NCI-H2196 (cell line): ENCODE data around the gene MCCD1.

ENCODE experiments used
- DNase-seq: peaks from one replicate; lab custom pipeline; 2025; ENCODE audit not compliant: unreplicated experiment; lab: John Stamatoyannopoulos, UW

MCCD1 gene

DNA sequence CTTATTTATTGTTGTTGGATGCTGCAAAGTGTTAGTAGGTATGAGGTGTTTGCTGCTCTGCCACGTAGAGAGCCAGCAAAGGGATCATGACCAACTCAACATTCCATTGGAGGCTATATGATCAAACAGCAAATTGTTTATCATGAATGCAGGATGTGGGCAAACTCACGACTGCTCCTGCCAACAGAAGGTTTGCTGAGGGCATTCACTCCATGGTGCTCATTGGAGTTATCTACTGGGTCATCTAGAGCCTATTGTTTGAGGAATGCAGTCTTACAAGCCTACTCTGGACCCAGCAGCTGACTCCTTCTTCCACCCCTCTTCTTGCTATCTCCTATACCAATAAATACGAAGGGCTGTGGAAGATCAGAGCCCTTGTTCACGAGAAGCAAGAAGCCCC, 18.8 kb upstream of the MCCD1 start:
- DNase-seq, result no peak

DNA sequence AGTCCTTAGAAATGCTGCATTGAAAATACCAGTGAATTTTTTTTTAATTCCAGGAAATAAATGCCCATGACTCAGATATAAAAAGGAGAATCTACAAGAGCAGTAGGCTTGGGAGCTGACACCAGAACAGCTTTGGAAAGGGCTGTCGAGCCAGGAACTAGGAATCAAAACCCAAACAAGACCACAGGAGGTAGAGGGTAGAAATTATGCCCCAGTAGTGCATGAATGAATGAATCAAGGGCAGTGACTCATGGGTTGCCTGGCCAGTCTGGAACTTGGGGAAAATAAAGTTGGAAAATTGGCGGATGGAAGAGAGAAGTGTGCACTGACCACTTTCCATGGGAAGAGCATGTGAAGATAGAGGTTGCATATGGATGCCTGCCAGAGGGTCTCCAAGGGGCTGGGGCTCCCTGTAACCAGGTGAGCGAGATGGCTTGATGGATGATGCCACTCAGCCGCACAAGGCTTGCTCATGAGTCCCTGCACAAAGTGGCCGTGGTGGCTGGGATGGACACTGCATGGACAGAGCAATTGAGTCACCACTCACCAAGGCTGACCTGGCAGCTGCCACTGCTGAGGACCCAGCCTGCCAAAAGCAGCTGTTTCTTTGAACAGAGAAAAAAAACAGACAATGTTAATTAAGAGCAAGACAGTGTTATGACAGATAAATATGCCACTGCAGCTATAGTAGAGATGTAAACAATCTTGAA, 15.2 kb upstream of the MCCD1 start:
- no peak for DNase-seq

DNA sequence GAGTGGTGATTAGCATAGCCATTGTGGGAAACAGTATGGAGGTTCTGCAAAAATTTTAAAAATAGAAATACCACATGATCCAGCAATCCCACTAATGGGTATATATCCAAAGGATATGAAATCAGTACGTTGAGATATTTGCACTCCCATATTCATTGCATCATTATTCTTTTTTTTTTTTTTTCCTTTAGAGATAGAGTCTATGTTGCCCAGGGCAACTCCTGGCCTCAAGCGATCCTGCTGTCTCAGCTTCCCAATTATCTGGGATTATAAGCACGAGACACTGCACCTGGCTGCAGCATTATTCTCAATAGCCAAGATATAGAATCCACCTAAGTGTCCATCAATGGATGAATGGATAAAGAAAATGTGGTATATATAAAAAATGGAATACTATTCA, 6.9 kb upstream of the MCCD1 start:
- no peak for DNase-seq

DNA sequence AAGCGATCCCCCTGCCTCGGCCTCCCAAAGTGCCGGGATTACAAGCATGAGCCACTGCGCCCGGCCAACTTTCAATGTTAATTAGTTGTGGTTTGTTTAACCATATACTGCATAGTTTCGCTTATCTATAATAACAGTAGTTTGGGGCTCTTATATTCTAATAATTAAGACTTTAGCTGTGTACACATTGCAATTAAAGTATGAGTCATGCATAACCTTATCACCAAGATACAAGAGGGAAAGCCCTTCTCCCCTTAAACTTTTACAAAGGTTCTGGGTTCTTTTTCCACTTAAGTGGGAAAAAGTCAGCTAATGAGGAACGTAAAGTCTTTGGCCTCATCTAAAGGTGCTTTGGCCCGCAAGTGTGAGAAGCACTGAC, 3.2 kb upstream of the MCCD1 start:
- no peak for DNase-seq

DNA sequence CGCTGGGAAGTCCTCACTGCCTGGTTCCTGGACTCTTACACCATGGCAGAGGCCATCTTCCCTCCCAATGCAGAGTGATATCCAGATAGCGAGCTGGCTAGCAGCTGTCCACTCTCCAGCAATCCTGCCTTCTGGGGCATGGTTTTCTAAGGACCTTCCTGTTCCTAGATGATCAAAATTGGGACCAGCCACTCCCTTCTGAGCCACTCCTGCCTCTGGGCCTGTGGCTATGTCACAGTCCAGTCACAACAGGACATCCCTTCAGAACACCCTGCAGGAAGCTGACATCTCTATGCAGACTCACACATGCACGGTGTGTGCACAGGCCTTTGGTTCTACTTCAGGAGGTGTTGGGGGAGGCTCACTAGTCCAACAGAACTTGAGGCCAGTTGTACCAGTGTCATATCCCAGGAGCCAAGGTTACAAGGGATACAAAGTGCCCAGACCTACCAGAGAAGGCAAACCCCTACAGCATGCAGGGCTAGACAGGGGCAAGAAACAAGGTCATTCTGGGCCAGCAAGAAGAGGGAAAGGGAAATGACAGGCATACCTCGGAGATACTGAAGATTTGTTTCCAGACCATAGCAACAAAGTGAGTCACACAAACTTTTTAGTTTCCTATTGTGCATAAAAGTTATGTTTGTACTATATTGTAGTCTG, 2.7 kb upstream of the MCCD1 start:
- DNase-seq, result no peak

DNA sequence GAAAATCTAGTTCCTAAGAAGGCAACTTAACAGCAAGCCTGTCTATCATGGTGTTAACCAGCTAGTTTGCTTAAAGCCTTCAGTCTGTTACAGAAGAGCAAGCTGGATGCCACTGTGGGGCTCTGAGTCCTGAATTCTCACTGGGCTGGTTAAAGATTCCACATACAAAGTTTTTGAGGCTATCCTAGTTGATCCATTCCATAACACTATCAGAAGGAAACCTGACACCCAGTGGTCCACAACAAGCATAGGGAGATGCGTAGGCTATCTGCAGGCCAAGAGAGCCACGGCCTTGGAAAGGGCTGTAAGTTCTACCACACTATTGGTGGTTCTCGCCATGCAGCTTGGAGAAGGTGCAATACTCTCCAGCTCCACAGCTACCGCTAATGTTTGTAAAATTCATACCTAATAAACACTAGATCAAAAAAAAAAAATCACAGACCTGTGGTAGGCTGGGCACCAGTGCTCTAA, 420 bp upstream of the MCCD1 start:
- no peak for DNase-seq

DNA sequence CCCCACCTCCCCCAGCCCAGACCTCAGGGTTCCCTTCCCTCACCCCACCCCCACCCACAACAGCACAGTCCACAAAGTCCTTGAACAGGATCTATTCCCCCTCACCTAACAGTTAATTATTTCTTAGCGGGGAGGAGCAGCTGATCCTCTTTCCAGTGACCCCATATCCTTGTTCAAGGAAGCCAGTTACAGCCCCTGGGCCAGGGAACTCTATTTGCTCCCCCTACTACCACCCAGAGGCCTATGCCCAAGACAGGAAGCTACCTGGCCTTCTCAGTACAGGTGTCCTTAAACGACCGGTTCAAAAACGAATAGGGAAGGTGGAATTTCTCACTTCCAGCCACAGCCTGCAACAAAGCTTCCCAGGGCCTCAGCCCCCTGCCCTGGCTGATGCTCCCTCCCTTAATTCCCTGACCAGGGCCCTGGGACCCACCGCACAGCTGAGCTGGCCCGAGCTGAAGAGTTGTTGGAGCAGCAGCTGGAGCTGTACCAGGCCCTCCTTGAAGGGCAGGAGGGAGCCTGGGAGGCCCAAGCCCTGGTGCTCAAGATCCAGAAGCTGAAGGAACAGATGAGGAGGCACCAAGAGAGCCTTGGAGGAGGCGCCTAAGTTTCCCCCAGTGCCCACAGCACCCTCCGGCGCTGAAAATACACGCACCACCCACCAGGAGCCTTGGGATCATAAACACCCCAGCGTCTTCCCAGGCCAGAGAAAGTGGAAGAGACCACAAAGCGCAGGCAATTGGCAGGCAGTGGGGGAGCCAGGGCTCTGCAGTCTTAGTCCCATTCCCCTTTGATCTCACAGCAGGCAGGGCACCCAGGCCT, 778 bp downstream of the MCCD1 start:
- no peak for DNase-seq

DNA sequence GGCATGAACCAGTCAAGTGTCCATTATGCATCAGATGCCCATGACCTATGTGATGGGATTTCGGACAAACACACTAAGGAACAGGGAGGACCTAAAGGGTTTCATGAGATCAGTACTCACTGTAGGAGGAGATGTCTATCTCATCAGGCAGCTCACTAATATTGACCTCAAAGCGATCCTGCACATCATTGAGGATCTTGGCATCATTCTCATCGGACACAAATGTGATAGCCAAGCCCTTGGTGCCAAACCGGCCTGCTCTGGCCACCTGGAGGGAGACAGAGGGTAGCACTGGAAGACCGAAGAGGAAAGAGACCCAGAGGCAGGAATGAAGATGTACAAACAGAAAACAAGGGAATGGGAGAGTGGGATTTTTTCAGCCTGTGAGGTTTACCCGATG, 1.9 kb downstream of the MCCD1 start:
- no peak for DNase-seq

DNA sequence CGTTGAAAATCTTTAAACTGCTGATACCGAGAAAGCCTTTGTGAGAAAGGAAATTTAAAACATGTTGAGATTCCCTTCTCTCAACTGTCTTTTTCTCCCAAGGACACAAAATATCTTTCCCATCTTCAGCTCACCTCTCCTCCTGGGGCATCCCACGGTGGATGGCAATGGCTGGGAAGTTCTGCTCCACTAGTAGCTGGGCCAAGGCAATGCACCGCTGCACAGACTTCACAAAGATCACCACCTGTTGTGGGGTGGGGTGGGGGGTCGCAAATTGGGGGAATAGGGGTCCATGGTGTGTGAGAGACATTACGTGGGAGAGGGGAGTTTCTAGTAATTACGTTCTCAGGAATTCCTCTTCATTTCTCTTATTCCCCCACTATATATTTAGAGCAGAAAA, 2.4 kb downstream of the MCCD1 start:
- no peak for DNase-seq

DNA sequence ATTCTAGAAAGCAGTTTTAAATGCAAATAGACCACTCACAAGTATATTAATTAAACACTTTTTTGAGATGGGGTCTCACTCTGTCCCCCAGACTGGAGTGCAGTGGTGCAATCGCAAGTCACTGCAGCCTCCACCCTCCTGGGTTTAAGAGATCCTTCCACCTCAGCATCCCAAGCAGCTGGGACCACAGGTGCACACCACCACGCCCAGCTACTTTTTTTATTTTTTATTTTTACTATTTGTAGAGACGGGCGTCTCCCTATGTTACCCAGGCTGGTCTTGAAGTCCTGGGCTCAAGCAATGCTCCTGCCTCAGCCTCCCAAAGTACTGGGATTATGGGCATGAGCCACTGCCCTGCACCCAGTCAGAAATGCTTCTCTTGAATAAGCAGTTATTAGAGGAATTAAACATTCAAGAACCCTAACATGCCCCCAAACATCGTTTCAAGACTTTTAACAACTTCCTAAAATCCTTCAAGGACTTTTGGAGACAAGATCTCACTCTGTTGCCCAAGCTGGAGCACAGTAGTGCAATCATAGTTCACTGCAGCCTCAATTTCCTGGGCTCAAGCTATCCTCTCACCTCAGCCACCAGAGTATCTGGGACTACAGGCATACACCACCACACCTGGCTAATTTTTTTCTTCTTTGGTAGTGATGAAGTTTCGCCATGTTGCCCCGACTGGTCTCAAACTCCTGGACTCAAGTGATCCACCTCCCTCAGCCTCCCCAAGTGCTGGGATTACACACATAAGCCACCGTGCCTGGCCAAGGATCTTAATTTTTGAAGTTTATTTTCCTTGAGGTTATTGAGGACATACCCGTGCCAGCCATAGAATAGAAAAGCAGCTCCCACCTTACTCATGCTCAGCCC, 3.2 kb downstream of the MCCD1 start:
- no peak for DNase-seq

DNA sequence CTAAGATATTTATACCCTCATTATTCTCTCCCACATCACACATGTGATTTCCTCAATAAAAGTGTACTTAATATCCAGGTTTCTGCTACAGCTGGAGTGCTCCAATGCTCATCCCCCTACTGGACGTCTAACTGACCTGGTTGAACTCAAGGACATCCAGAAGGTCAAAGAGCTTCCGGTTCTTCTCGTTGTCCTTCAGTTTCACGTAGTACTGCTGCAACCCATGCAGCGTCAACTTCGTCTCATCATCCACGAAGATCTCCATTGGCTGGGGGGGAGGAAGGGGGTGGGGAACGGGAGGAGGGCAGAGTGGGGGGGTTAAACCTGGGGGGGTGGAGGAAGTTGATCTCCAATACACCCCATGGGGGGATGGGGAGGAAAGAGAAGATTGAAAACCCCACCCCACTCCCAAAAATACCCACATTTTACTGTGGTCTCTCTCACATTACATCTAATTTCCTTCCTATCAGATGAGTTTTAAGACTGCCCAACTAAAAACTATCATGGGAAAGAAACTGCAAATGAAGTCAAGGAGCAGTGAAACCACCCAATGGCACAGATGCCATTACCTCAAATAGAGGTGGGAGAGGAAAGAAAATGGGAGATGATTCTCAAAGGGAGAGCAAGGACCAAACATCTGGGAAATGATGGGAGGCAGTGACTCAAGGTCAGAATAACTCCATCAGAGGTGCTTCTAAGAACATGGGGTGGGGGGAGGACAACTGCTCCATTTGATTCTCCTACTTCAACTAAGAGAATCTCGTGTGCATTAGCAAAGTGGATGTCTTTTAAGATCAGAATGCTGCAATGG, 4.1 kb downstream of the MCCD1 start:
- DNase-seq, result no peak

DNA sequence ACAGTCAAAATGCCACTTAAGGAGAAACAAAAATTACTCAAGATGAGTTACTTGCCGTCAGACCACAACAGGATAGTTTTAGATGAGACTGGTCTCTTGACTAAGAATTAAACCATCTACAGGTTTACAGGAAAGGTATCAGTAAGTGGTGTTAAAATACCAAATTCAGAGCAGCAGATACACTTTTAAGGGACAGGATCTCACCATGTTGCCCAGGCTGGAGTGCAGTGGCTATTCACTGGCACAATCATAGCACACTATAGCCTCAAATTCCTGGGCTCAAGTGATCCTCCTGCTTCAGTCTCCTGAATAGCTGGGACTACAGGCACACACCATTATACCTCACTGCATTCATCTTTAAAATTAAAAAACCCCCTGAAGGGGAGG, 4.7 kb downstream of the MCCD1 start:
- no peak for DNase-seq

DNA sequence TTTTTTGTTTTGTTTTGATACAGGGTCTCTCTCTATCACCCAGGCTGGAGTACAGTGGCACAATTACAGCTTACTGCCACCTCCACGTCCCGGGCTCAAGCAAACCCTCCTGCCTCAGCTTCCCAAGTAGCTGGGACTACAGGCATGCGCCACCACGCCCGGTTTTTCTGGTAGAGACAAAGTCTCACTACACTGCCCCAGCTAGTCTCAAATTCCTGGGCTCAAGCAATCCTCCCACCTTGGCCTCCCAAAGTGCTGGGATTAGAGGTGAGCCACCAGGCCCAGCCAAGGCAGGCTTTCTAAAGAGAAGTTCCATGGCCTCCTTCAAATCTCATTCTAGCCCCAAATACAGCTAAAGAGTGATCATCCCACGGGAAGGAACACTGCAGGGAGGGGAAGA, 5.2 kb downstream of the MCCD1 start:
- no peak for DNase-seq

DNA sequence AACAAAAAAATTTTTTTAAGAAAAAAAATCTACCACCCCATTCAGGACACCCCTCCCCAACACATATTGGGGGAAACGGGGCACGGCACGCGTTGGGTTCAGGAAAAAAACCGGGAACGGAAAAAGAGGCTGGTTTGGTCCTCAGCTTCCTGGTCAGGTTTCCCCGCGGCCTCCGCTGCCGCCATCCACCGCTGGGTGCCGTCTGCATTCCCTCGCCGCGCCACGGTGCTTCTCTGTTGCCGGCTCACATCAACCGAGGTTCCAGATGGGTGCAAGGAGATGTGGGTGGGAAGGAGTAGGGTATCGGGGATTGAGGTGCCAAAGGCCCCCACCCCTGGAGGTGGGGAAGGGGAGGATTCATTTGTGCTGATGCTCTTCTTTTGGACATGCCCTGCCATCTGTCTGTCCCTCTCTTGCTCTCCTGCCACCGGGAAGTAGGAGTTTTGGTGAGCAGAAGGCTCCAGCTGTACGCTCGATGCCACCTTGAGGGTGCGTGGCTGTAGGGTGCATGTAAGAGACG, 5.8 kb downstream of the MCCD1 start:
- no peak for DNase-seq

DNA sequence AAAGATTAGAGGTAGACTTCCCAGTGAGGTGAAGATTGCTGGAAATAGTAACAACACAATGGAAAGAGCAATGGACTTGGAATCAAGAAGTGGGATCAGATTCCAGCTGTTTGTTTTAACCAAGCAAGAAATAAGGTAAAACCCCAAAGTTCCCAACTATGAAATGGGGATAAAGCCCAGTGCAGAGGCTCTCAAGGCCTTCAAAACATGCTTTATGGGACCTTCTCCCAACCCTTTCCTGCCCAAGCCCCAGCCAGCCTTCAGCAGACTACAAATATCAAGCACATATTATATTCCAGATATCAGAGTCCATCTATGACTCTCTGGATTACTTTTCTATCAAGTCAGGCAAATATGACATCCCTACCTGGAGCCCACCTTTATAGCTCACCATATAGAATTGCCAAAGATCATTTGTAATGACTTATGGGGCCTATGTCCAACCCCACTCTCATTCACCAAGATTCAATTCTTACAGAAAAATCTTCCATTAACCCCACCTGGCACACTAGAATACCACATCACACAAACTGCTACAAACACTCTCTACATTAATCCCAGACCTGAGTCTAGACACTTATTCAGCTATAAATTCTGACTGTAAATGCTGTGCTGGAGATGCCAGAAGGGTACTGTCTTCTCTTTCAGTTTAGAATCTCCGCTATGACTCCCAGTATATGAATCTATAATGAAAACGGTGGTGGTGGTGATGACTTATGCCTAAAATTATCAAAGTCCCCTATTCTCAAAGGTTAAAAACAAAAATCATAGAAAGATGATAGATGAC, 7.0 kb downstream of the MCCD1 start:
- no peak for DNase-seq

DNA sequence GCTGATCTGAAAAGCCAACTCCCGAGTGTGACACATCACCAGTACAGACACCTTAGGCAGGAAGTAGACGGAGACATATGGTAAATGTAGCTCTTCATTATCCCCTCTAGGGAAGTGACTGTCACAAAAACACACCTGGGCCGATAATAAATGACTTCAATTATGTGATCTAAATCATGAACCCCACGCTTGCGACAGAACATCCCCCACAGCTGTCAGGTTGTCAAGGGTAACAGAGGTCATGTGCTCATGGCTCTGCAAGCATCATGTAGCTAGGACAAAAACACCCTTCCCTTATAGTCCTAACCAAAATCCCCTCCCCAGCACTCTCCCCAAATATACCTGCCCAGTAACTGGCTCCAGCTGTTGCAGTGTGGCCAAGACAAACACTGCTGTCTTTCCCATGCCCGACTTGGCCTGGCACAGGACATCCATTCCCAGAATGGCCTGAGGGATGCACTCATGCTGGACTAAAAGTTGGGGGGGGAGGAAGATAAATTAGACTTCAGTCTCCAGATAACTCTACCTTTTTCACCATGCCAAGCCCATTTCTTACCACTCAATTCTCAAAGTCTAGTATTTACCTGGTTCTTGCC, 10.1 kb downstream of the MCCD1 start:
- no peak for DNase-seq

DNA sequence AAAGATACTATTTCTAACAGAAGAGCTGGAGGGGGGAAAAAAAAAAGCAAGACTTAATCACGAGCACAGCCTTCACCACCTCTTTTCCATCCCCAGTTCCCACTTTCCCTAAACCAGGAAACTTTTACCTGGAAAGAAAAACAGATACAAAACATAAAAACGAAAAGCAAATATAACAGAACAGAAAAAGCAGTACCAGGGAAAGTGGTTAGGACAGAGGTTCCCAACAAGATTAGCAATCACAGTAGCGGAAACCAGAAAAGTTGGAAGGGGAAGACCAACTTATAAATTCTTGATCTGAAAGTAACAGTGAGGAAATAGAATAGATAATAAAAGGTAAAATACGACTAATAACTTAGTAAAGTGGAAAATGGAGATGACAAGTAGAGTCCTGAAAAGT, 11.9 kb downstream of the MCCD1 start:
- DNase-seq, result no peak

DNA sequence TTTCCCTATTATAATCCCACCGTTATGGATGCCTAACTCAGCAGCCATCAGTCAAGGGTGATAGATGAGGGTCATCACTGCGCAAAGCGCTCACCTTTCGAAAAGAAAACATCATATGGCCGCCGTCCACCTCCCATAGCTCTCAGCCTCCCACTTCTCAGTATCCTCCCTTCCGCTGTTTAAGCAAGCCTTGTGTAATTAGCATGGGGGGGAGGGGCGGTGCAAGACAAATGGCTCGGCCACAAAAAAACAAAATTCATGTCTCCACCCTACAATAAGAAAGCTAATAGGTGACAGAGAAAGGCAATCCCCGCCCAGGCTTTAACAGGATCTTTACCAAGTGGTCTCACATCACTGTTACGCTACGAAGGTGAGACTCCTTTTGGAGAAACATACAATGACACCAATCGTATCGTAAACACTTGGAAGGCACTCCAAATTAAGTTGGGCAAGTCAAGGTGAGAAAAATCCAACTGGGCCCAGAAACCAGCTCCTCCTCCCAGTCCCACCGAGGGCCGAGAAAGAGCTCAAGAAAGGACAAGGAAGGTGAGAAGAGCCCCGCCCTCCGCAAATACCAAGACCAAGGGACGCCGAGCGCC, 12.4 kb downstream of the MCCD1 start:
- DNase-seq, result peak; percentile 43
